Osteoblast (primary cell): ENCODE measurements around the gene ASIC3. TPM values are rescaled to one million over a fixed set of nuclear protein-coding genes. Genes with fewer than 3 reads are reported as not detected.
"Not testable (repeated sequence)": the region's sequence is repeated elsewhere in the genome, so short reads cannot be mapped to it uniquely, and the experiment has no call there.

Source experiments
- DNase-seq: peaks from one replicate; pipeline ENCODE4 v3.0.0; 2011; ENCODE audit warnings: low spot score, mixed read lengths; ENCODE audit not compliant: insufficient read length; ENCODE audit errors: missing footprints
- H2AFZ ChIP-seq: 2 replicates; pipeline ENCODE4 v1.6.0; 2011; ENCODE audit warnings: mild to moderate bottlenecking, low read length
- H3K27ac ChIP-seq: 2 replicates; pipeline ENCODE4 v1.5.1; 2011; ENCODE audit warnings: mild to moderate bottlenecking, low read depth, low read length, moderate library complexity
- H3K27me3 ChIP-seq: 2 replicates; pipeline ENCODE4 v1.6.0; 2012; ENCODE audit warnings: mild to moderate bottlenecking, control low read depth, inconsistent platforms, low read length, moderate library complexity; ENCODE audit not compliant: insufficient read depth
- H3K36me3 ChIP-seq: 2 replicates; pipeline ENCODE4 v1.5.1; 2011; ENCODE audit warnings: mild to moderate bottlenecking, low read length, control low read depth, moderate library complexity; ENCODE audit not compliant: insufficient read depth
- H3K4me1 ChIP-seq: 2 replicates; pipeline ENCODE4 v1.5.1; 2011; ENCODE audit warnings: mild to moderate bottlenecking, low read length, control low read depth, moderate library complexity; ENCODE audit not compliant: insufficient read depth
- H3K4me2 ChIP-seq: 2 replicates; pipeline ENCODE4 v1.6.0; 2011; ENCODE audit warnings: mild to moderate bottlenecking, low read length; ENCODE audit not compliant: insufficient read depth
- H3K4me3 ChIP-seq: fragments of 200-600 bp; sonication (generic); 3 replicates; pipeline ENCODE4 v1.5.1; 2012; ENCODE audit warnings: mild to moderate bottlenecking, low read length, inconsistent platforms; ENCODE audit not compliant: insufficient read depth
- H3K79me2 ChIP-seq: 2 replicates; pipeline ENCODE4 v1.6.0; 2012; ENCODE audit warnings: mild to moderate bottlenecking, low read length, control low read depth, inconsistent platforms; ENCODE audit not compliant: insufficient read depth
- H3K9me3 ChIP-seq: 2 replicates; pipeline ENCODE4 v1.5.1; 2011; ENCODE audit warnings: low read depth, low read length, control low read depth
- H4K20me1 ChIP-seq: 2 replicates; pipeline ENCODE4 v1.6.0; 2012; ENCODE audit warnings: mild to moderate bottlenecking, low read length, control low read depth; ENCODE audit not compliant: insufficient read depth
- total RNA-seq: library from RNA; depleted of rRNA; stranded (reverse); fragments of >200 nt; gene quantifications from 2 replicates; pipeline ENCODE4 v1.2.3, GENCODE V29; 2012
- TF ChIP-seq, protein P1 (sequence below): IDR thresholded peaks from 2 replicates; pipeline ENCODE4 v1.5.1; 2011; ENCODE audit warnings: mild to moderate bottlenecking, low read depth, low read length, moderate library complexity; ENCODE audit errors: extremely low read depth

ASIC3 gene
- total RNA-seq, 1 donor, result under 0.01 TPM

- Histone ChIP-seq H3K9me3 (no peaks in the 10 kb centered on the region), H3K36me3 (no peaks in the 10 kb centered on the region), H3K79me2 (no peaks in the 10 kb centered on the region), H2AFZ (no peak overlapping the region), H3K4me2 (no peak overlapping the region), H3K4me3 (no peak overlapping the region), H3K27me3 (peaks cover 47% of the 10 kb centered on the region), H3K27ac (no peak overlapping the region), H3K4me1 (no peaks in the 10 kb centered on the region), H4K20me1 (no peaks in the 10 kb centered on the region)
- DNase-seq, result no peak
- TF ChIP-seq, protein P1, sequence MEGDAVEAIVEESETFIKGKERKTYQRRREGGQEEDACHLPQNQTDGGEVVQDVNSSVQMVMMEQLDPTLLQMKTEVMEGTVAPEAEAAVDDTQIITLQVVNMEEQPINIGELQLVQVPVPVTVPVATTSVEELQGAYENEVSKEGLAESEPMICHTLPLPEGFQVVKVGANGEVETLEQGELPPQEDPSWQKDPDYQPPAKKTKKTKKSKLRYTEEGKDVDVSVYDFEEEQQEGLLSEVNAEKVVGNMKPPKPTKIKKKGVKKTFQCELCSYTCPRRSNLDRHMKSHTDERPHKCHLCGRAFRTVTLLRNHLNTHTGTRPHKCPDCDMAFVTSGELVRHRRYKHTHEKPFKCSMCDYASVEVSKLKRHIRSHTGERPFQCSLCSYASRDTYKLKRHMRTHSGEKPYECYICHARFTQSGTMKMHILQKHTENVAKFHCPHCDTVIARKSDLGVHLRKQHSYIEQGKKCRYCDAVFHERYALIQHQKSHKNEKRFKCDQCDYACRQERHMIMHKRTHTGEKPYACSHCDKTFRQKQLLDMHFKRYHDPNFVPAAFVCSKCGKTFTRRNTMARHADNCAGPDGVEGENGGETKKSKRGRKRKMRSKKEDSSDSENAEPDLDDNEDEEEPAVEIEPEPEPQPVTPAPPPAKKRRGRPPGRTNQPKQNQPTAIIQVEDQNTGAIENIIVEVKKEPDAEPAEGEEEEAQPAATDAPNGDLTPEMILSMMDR, result no peak
Observed at GRCh38 chr7:151020231-151020630, 28.1 kb upstream of the ASIC3 start.

GRCh38 chr7:151023232-151023631 is 25.1 kb upstream of the ASIC3 start:
- no peak overlapping the region for H3K4me3 ChIP-seq
- no peaks in the 10 kb centered on the region for H3K9me3 ChIP-seq
- H2AFZ ChIP-seq, result no peak overlapping the region
- peaks cover 5% of the 10 kb centered on the region for H3K4me1 ChIP-seq
- H3K27me3 ChIP-seq, result peaks cover 49% of the 10 kb centered on the region
- DNase-seq, result peak; percentile 64
- no peaks in the 10 kb centered on the region for H3K36me3 ChIP-seq
- H3K79me2 ChIP-seq, result no peaks in the 10 kb centered on the region
- no peak overlapping the region for H3K4me2 ChIP-seq
- H4K20me1 ChIP-seq, result no peaks in the 10 kb centered on the region
- no peak overlapping the region for H3K27ac ChIP-seq
- TF ChIP-seq, protein P1, result no peak

DNA sequence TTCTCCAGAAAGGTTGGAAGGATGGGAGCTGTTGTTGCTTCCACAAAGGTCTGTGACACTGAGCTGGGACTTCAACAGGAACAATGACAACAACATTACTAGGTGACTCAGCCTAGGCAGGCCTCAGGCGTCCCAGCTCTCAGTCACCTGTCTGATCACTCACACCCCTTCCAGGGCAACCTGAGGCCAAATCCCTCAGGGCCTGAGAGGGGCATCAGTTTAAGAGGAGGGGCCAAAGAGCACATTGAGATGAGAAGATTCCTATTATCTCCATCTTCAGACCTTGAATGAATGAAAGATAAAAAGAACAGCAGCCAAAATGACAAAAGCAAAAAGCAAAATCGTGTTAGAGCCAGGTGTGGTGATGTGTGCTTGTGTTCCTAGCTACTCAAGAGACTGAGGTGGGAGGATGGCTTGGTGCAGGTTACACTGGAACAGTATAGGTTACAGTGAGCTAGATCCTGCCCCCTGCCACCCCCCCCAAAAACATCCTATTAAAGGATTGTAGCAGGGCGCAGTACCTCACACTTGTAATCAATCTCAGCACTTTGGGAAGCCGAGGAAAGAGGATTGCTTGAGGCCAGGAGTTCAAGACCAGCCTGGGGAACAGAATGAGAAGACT is 23.8 kb upstream of the ASIC3 start, which contains the start of gene ATG9B:
ATG9B (minus strand) TSS at position 60 of the 622 bp plus-strand sequence. CDS start 71 bp downstream, outside the sequence.
- no peaks in the 10 kb centered on the region for H4K20me1 ChIP-seq
- H2AFZ ChIP-seq, result no peak within 1 kb of the TSS
- no peaks in the 10 kb centered on the region for H3K9me3 ChIP-seq
- peaks cover 36% of the 10 kb centered on the region for H3K27me3 ChIP-seq
- H3K79me2 ChIP-seq, result peaks cover 3% of the 10 kb centered on the region
- no peaks in the 10 kb centered on the region for H3K36me3 ChIP-seq
- TF ChIP-seq, protein P1, result no peak
- no peak for DNase-seq
- H3K4me2 ChIP-seq, result no peak within 1 kb of the TSS
- H3K27ac ChIP-seq, result no peak within 1 kb of the TSS
- peaks cover 8% of the 10 kb centered on the region for H3K4me1 ChIP-seq
- H3K4me3 ChIP-seq, result no peak within 1 kb of the TSS

DNA sequence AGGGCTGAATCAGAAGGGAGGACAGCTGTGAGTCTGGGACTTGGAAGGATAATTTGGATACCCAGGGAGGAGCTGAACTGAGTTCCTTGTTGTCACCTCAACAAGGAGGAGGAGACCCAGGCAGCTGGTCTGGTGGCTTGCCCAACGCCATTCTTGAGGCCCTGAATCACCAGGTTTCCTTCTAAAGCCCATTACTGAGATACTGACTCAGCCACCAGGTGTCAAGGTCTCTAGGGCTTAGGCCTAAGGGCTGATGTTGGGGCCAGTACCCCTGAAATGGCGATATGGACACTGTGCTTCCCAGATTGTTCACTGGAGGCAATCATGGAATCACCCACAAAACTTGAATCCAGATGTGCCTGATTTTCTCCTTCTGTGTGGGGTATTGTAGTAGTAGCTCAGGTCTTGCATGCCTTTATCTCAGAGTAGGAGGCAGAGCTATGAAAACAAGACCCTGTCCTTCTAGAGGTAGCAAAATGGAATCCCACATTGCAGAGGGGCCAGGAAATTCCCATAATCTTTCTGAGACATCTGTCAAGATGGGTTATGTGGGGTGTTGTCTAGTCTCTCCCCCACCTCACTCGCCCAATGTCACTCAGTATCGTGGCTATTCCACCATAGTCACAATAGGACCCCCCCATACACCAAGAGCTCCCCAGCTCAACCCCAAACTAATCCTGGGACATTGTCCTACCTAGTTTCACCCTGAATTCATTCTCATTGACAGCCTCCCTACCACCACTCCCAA is 22.2 kb upstream of the ASIC3 start:
- TF ChIP-seq, protein P1, result no peak
- Histone ChIP-seq H2AFZ (no peak overlapping the region), H3K9me3 (no peaks in the 10 kb centered on the region), H3K4me2 (no peak overlapping the region), H3K27ac (no peak overlapping the region), H3K79me2 (peaks cover 10% of the 10 kb centered on the region), H3K4me1 (peaks cover 8% of the 10 kb centered on the region), H3K36me3 (no peaks in the 10 kb centered on the region), H3K27me3 (peaks cover 22% of the 10 kb centered on the region), H3K4me3 (no peak overlapping the region), H4K20me1 (no peaks in the 10 kb centered on the region)
- DNase-seq, result no peak

DNA sequence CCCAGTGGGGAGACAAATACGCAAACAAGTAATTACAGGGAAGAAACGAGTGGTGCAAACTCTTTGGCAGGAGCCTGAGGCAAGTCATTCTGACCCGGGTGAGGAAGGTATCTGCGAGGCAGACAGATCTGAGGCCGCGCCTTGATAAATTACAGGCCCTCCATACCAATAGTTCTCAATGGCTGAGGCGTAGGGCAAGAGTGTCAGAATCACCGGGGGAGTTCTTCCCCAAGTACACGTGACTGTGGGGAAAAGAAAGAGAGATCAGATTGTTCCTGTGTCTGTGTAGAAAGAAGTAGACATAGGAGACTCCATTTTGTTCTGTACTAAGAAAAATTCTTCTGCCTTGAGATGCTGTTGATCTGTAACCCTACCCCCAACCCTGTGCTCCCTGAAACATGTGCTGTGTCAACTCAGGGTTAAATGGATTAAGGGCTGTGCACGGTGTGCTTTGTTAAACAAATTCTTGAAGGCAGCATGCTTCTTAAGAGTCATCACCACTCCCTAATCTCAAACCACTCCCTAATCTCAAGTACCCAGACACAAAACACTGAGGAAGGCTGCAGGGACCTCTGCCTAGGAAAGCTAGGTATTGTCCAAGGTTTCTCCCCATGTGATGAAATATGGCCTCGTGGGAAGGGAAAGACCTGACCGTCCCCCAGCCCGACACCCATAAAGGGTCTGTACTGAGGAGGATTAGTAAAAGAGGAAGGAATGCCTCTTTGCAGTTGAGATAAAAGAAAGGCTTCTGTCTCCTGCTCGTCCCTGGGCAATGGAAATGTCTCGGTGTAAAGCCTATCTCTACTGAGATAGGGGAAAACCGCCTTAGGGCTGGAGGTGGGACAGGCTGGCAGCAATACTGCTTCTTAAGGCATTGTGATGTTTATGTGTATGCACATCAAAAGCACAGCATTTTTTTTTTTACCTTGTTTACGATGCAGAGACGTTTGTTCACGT is 21.3 kb upstream of the ASIC3 start:
- not testable (repeated sequence) for H3K27ac ChIP-seq, H3K36me3 ChIP-seq, DNase-seq, H3K4me1 ChIP-seq, H3K9me3 ChIP-seq, H4K20me1 ChIP-seq
- peak overlapping the region; percentile 95 for H3K4me2 ChIP-seq
- H2AFZ ChIP-seq, result peak overlapping the region; percentile 92
- H3K27me3 ChIP-seq, result peaks cover 19% of the 10 kb centered on the region
- H3K4me3 ChIP-seq, result peak overlapping the region; percentile 90
- peaks cover 12% of the 10 kb centered on the region for H3K79me2 ChIP-seq
